Measurements from ENCODE around the gene VSIG10.

Gene VSIG10

DNA sequence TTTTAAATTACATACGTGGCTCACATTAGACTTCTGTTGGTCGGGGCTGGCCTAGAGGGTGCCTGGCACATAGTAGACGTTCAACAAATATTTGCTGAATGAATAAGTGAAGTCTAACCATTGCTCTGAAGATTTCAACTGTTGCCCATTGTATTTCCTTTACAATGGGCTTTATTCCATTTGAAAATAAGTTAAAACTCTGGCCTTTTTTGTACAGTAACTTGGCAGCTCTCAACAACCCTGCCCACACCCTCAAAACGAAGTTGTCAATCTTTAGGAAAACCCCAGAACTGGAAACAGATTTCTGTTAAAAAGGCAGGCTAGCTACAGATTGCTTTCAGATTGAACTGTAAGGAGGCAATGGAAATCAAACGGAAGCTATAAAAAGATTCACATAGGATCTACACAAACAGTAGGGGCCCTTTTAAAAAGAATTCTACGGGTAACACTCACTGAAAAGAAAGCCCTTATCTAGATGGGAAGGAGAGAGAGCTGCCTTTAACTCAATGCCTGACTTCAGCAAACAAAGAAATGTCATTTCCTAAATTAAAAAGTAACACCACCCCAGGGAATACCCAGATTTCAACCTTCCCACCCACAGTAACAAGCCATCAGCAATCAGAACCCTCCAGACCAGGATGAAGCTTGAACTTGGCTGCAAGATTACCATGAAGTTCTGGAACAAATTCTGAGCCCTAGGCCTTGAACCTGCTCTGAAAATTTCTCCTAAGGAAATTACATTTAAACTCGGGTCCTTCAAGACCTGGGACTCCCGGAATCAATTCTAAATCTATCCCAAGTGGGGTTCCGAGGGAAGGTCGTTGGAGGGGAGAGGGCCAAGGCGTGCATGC is 44.2 kb downstream of the VSIG10 start:
- no peak for DNase-seq

DNA sequence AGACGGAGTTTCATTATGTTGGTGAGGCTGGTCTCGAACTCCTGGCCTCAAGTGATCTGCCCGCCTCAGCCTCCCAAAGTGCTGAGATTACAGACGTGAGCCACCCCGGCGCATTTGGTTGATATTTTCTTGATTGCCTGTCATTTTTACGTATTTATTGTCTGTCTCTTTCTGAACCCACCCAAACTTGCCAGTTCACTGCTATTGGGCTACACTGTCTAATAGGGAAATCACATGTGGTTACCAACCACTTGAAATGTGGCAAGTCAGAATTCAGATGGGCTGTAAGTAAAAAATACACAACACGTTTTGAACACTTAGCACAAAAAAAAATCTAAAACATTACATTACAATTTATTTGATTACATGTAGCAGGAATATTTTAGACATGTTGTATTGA is 44.9 kb downstream of the VSIG10 start:
- no peak for DNase-seq

DNA sequence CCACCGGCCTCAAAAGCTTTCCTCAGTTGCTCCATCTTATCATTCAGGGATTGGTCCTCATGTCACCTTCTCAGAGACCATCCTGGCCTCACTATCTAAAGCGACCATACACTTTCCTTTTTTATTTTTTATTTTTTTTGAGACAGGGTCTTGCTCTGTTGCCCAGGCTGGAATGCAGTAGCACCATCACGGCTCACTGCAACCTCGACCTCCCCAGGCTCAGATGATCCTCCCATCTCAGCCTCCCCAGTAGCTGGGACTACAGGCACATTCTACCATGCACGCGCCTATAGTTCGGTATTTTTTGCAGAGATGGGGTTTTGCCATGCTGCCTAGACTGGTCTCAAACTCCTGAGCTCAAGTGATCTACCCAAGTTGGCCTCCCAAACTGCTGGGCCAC is 45.6 kb downstream of the VSIG10 start:
- DNase-seq: no peak

DNA sequence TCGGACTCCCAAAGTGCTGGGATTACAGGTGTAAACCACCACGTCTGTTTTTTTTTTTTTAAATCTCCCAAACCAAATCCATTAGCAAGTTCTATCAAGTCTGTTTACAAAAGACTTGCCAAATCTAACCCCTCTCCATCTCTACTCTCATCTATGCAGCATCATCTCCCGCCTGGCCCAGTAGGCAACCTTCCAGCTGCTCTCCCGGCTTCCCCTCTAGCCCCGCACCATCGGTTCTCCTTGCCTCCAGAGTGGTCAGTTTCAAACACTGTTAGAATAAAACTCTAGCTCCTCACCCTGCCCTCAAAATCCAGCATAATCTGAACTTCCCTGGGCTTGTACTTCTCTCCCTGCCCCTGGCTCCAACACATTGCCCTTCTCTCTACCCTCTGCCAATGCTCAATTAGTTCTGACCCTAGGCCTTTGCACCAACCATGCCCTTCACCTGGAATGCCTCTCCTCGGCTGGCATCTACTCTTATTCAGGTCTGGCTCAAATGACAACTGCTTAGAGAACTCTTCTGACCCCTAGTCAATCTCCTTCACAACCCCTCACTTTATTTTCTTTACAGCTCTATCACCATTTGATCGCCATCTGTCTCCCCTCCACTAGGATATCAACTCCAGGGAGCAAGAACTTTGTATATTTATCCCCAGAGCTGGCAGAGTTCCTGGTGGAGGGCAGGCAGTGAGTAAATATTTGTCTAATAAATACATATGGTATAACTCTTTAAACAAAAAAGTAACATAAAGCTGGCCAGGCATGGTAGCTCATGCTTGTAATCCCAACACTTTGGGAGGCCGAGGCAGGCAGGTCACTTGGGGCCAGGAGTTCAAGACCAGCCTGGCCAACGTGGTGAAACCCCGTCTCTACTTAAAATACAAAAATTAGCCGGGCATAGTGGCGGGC is 47.7 kb downstream of the VSIG10 start:
- DNase-seq: peak in 1 of 2 experiments; percentile 23

DNA sequence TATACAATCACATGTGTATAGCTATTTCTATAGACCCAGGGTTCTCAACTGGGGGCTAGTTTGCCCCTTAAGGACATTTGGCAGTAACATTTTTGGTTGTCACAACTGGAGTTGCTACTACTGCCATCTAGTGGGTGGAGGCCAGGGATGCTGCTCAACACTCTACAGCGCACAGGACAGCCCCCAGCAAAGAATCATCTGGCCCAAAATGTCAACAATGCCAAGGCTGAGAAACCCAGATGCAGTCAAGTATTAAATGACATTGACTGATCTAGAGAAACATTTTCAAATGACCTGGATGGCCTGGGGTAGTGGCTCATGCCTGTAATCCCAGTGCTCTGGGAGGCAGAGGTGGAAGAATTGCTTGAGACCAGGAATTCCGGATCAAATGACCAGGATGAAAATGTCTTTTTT is 48.7 kb downstream of the VSIG10 start:
- DNase-seq: peak in 1 of 2 experiments; percentile 36

DNA sequence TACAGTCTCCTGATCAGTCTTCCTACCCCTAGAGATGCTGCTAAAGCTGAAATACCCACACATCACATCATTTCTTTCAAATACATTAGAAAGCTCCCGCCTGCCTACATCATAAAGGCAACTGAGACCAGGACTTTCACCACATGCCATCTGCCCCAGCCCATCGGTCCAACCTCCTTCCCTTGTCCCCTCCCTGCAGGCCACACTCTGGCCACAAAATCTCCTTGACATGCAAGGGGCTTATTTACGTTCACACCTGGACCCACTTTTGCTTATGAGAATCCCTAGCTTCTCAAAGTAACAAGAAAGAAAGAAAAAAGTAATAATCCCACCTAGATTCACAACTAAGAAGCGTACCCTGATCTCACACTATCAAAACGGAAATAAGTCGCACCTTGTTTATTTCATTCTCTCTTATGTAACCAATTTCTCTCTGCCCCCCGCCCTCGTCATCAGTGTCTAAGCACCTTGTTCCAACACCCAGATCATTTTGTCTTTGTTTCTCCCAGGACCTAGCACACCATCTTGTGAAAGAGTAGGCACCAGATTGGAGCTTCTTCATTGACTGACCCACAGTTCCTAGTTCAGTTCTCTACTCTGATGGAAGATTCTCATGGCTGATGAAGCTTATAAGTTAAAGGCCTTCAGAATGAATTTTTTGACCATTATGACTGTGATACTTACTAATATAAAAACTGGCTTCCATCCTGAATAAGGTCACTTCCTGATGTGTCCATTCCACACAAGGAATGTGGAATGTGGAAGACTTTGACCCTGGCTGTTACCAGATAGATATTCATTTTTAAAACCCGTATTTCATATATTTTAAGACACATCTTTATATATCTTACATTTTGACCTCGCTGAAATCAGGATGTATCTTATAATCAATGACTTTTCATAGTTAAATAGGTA is 50.5 kb downstream of the VSIG10 start:
- no peak for DNase-seq

DNA sequence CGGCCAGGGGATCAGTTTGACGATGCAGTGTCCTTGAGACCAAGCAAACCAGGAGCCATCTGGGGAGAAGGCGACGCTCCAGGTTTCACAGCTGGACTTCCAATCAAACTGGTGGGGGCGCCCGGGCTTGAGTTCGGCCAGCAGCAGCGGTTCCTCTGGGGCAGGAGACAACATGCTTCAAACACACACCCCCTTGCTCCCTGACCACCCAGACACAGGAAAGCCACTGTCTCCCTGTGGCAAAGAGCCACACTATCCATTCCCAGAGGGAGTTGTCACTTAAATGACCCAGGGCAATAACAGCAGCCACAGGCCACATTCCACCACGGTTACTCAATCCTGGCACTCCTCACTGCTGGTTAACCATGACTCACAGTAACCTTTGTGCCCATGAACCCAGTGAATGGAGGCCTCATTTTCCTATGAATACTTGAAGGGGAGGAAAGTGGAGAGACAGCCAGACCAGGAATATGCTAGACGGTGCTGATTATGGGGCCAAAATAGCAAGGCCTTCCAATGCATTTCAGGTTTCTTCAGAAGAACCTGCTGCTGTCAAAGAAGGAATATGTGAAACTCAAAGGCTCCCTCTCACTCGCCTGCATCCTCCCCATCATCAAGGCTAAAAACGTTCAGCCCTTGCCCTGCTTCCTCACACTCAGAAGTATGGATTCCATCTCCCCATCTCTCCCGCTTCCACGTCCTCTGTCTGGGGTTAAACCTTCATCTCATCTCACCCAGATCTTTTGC is 51.3 kb downstream of the VSIG10 start:
- no peak for DNase-seq

DNA sequence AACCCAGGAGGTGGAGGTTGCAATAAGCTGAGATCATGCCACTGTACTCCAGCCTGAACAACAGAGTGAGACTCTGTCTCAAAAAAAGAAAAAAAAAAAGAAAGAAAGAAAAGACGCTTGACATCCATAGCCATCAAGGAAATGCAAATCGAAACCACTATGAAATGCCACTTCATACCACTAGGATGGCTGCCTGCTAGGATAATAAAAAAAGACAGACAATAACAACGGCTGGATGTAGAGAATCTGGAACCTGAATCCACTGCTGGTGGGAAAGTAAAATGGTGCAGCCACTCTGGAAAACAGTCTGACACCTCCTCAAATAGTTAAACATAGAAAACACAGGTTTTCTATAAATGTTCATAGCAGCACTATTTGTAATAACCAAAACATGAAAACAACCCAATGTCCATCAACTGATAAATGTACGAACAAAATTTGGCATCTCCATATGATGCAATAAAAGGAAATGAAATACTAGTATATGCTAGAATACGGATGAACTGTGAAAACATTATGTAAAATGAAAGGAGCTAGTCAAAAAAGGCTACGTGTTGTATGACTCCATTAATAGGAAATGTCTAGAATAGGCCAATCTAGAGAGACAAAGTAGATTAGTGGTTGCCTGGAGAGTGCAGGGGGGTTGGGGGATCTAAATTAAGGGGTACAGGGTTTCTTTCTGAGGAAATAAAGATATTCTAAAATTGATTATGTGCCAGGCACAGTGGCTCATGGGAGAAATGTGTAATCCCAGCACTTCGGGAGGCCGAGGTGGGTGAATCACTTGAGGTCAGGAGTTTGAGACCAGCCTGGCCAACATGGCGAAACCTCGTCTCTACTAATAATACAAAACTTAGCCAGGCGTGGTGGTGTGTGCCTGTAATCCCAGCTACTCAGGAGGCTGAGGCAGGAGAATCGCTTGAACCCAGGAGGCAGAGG is 52.6 kb downstream of the VSIG10 start:
- DNase-seq: no peak

DNA sequence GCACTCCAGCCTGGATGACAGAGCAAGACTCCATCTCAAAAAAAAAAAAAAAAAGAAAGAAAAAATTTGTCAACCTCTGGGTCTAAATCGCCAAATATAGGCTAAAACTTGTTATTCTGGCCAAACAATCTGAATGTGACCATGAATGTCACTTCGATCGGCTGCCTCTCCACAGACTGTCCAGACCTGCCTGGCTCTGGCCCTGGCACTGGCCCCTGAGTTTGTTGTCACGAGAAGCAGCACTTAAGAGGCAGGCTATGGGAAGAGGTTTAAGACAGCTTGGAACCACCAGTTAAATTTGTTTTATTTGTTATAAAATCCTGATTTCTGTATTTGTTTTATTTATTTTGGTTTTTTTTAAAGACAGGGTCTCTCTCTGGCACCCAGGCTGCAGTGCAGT is 57.4 kb downstream of the VSIG10 start:
- no peak for DNase-seq

DNA sequence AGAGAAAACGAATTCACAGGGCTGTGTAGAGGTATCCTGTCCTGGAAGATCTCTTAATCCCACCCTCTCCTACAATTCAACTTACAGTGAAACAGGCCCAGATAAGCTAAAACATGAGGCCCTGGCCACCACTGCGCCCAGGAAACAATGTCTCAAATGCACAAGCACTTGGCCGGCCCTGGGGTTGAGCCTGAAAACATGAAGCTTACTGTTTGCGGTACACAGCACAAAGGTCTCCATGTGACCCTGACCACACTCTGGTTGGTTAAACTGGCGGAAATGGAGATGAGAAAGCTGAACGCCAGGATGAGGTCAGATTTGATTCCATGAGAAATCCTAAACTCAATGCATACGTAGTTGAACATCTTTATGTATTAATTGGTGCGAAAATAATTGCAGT is 59.2 kb downstream of the VSIG10 start:
- DNase-seq: no peak

DNA sequence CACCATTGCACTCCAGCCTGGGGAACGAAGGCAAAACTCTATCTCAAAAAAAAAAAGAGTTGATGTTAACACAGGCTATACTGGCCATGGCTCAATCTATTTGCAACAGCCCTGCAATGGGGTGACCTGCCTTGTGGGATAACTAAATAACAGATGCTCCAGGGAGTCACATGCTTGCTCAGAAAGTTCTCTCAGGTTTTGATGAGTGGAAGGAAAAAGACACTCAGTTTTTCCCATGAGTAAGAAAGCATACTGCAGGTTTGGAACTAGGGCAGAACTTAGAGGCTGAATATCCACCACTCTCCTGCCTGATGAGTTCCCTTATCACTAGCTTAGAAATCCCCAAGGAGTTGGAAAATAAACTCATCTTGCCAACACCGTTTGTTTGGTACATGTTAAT is 59.7 kb downstream of the VSIG10 start:
- DNase-seq: no peak

DNA sequence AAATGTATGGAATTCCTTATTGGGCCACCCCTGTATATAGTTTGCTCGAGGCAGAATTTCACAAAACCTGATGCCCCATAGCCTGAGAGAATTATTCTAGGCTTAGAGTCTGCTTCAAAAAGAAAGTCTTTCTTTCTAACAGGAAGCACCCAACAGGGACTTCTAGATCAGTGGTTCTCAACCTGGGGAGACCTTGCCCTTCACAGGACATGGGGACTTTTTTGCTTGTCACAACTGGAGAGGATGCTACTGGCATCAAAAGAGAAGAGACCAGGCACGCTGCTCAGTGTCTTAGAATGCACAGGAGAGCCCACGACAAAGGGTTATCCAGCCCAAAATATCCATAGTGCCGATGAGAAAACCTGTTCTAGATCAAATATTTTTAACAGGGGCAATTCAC is 61.7 kb downstream of the VSIG10 start:
- no peak for DNase-seq

DNA sequence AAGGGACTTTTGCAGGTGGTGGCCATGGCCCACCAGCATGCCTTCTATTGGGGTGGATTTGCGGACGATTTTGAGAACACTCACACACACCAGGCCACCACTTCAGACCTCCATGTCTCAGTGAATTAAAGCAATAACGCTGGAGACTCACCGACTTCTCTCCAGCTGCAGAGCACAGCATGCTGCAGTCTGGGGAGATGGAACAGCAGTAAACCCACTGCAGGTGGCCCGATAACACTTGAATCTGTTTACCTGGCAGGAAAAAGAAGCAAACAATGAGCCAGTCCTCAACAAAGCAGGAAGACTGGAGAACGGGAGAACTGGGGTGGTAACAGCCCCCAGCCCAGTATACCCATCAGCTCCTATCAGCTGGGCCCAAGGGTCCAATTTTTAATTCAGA is 65.7 kb downstream of the VSIG10 start:
- DNase-seq: no peak

DNA sequence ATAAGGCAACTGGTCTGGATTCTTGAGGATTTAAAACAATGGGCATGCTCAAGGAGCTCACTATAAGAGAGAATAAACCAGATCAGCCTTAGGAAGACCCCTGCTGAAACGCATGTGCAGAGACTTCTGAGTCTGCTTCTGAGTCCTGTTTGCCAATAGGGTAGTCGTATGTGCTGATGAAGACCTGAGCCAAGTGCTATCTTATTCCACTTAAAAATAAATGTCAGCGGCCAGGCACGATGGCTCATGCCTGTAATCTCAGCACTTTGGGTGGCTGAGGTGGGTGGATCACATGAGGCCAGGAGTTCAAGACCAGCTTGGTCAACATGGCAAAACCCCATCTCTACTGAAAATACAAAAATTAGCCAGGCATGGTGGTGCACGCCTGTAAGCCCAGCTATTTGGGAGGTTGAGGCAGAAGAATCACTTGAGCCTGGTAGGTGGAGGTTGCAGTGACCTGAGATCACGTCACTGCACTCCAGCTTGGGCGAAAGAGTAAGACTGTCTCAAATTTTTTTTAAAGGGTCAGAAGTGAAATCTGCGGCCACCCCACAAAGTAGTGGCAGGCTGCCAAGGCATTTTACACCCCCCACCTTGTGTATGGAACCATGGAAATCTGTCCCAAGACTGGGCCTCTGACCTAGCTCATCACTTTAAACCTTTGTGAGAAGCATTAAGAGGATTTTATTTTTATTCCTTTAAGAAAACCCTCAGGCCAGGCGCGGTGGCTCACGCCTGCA is 67.0 kb downstream of the VSIG10 start:
- DNase-seq: no peak

DNA sequence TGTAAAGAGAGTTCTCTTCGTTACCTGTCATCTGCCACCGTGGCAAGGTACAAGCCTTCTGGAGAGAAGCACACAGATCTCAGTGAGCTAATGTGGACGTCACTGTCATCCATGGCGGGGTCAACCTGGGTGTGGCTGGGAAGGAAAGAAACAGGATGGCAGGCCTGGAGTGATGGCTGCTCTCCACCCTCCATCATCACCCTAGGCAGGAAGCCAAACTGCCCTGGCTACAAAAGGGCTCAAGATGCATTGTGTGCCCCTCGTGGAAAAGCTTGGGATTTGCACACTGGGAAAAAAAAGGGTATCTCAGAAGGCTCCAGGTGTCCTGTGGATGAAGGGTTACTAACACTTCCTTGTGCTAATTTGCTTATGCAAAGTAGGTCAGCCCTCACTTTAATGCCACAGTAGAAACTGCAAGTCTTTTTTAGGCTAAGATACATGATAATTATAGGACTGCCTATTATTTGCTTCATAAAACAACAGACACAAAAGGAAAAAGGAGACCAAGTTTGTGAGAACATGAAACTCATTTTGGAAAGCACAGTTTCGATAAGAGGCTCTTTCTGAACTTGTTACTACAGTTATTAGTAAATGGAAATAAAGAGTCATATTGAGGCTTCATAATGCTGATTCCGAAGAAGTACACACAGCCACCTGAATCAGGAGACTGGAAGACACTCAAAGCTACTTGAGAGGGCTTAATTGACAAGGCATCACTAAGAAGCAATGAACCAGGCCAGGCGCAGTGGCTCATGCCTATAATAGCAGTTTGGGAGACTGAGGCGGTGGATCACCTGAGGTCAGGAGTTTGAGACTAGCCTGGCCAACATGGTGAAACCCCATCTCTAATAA is 68.4 kb downstream of the VSIG10 start:
- no peak for DNase-seq

DNA sequence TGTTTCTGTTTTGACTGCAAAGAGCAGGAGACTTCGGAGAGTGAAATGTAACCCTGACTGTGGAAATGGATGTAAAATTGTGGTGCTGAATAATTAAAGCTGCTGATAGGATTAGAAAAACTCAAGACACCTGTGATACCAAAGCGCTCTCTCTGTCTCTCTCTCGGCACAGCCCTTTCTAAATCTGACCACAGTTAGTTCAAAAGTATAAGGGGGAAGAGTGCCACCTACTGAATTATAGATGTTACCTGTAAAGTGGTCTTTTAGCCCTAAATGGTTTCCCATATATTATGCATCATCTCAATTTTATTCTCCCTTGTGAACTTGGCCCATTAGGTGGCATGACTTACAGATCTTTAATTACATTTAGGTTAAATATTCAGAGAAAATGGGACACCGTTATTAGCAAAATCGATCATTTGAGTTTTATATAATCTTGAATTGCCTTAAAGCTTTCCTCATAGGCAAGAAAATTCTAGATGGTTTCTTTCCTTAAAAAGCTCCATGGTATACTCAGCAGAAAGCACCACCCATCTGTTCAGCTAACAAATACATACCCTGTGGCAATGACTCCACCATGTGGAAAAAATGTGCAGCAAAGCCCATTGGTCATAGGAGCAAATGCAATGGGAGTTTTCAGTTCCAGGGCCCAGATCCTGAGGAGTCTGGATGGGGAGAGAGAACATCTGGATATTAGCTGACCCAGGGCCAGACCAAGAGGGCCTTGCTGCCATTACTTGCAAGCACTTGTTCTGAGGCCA is 69.2 kb downstream of the VSIG10 start:
- DNase-seq: peak in 1 of 2 experiments; percentile 14

DNA sequence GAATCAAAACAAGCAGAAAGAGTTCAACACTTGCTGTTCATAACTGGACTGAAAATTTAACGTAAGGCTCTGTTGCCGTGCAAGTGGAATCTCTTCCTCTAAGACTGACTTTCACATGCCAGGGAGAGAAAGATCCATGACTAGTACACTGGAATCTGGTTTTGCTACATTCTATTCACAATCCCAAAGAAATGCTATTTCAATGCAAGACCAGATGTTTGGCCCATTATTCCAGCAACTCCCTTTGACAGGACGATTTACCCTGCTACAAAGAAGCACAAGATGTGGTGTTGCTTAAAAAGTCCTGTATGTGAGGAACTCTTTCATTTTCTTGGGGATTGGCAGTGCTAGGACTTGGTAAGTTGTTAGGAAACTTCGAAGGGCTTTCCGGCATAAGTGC is 69.9 kb downstream of the VSIG10 start:
- DNase-seq: no peak

DNA sequence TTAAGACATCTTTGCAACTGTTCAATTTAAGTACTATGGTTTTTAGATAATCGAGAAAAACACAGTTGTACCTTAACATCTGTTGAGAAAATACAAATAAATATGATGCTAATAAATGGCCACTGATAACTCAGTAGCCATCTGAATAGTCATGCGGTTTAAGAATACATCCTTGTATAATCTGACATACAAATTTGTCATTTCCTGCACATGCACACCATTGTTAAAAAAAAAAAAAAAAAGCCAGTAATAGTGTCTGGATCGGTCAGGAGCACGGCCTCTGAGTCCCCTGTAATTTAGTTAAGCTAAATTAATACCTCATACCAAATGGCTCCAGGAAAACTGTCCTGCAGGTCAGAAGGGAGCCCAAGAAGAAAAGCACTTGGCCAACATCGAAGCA is 70.5 kb downstream of the VSIG10 start:
- no peak for DNase-seq
